Gastroesophageal sphincter (tissue), 4 donors: ENCODE data around the gene CREBBP. TPM values are rescaled to one million over a fixed set of nuclear protein-coding genes. Genes with fewer than 3 reads are reported as not detected.

Source experiments
- ATAC-seq: fragments of 150-250 bp; one replicate; pipeline ENCODE4 v1.9.1; 2016; ENCODE audit warnings: mild to moderate bottlenecking, moderate library complexity
- H3K27ac ChIP-seq, 4 donors: fragments of 200-600 bp; sonication (generic) in 3 of 4; 1 replicate in 3 of 4; 2 replicates in 1 of 4; pipeline ENCODE4 v1.5.1; 2016 to 2019
- H3K27me3 ChIP-seq: fragments of 200-600 bp; sonication (generic); one replicate; pipeline ENCODE4 v1.5.1; 2019
- H3K36me3 ChIP-seq, 2 donors: fragments of 200-600 bp; sonication (generic); one replicate each; pipeline ENCODE4 v1.5.1; 2019; ENCODE audit warnings: control low read depth in 1 of 2
- H3K4me1 ChIP-seq, 3 donors: fragments of 200-600 bp; sonication (generic); 1 replicate in 2 of 3; 2 replicates in 1 of 3; pipeline ENCODE4 v1.5.1; 2016 to 2019; ENCODE audit warnings: control low read depth in 2 of 3
- H3K4me3 ChIP-seq, 2 donors: fragments of 200-600 bp; sonication (generic); one replicate each; pipeline ENCODE4 v1.5.1; 2019; ENCODE audit warnings: mild to moderate bottlenecking in 1 of 2, moderate library complexity in 1 of 2
- H3K9me3 ChIP-seq, 3 donors: fragments of 200-600 bp; sonication (generic); one replicate each; pipeline ENCODE4 v1.5.1; 2017 to 2019; ENCODE audit warnings: control low read depth in 2 of 3
- CTCF ChIP-seq, 4 experiments: fragments of 200-600 bp in 2 of 4; fragments of 450-650 bp in 2 of 4; sonication (generic) in 1 of 4; IDR thresholded peaks; one replicate each; pipeline ENCODE4 v1.5.1; 2017 to 2019; ENCODE audit warnings: antibody characterized with exemption in 4 of 4, mild to moderate bottlenecking in 2 of 4, moderate library complexity in 2 of 4
- EP300 ChIP-seq: sonication (generic); formaldehyde crosslinking; IDR thresholded peaks from one replicate; pipeline ENCODE4 v1.6.1; 2017; ENCODE audit warnings: antibody characterized with exemption, mild to moderate bottlenecking
- POLR2A ChIP-seq, 2 donors: fragments of 450-650 bp; IDR thresholded peaks; one replicate each; pipeline ENCODE4 v1.6.1; 2017; ENCODE audit warnings: antibody characterized with exemption in 2 of 2, mild to moderate bottlenecking in 2 of 2, moderate library complexity in 1 of 2
- POLR2AphosphoS5 ChIP-seq: sonication (generic); formaldehyde crosslinking; IDR thresholded peaks from one replicate; pipeline ENCODE4 v1.6.1; 2017; ENCODE audit warnings: antibody characterized with exemption
- WGBS, 2 donors: methylation state at CpG; one replicate each; pipeline ENCODE4 v1.1.5; 2018; ENCODE audit warnings: low coverage in 1 of 2; 5-methylcytosine and 5-hydroxymethylcytosine counted together
- total RNA-seq, 4 donors: library from RNA; depleted of rRNA; stranded (reverse); fragments of >200 nt; gene quantifications; one replicate each; pipeline ENCODE4 v1.1.0, GENCODE V29; 2016

The CREBBP gene
- total RNA-seq, 4 donors from 2014 or later, result 45.9 to 115 (median 61.7) TPM

GRCh38 chr16:3782566-3782965 lies 97.9 kb downstream of the CREBBP start:
- peaks cover 0 to 83% of the 10 kb centered on the region in 2 donors for H3K36me3 ChIP-seq
- no peak for ATAC-seq
- H3K27ac ChIP-seq, result no peak overlapping the region
- no peaks in the 10 kb centered on the region for H3K9me3 ChIP-seq
- H3K4me1 ChIP-seq, result peaks cover 0 to 9% (median 0%) of the 10 kb centered on the region in 3 donors
- TF ChIP-seq CTCF (IDR thresholded peaks at IDR 0.05) (no peak), POLR2AphosphoS5 (no peak), EP300 (no peak), POLR2A (IDR thresholded peaks at IDR 0.05) (no peak)
- 78 to 80% methylated on average over 1 to 7 of the region's 7 CpGs for WGBS, 2 donors
- no peaks in the 10 kb centered on the region for H3K27me3 ChIP-seq
- no peak overlapping the region for H3K4me3 ChIP-seq

DNA sequence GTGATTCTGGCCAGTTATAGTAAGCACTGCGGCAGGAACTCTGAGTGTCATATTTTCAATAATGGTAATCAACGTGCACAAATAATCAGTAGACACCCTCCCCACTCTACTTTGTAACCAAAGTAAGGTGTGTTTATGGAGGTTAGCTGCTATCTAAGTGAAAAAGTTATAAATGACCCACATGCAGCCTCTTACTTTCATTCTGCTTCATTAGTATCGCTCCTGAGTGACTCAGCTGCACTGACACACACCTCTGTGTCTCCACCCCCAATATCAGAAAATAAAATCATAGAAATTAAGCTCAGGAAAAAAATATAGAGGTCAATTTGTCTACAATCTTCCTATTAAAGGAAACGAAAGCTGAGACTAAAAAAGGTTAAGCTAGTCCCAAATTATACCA lies 99.1 kb downstream of the CREBBP start:
- H3K4me1 ChIP-seq, result peaks cover 0 to 13% (median 0%) of the 10 kb centered on the region in 3 donors
- no peaks in the 10 kb centered on the region for H3K9me3 ChIP-seq
- no peak for TF ChIP-seq POLR2A (IDR thresholded peaks at IDR 0.05)
- TF ChIP-seq CTCF (IDR thresholded peaks at IDR 0.05), result no peak
- no peak for TF ChIP-seq EP300
- TF ChIP-seq POLR2AphosphoS5, result no peak
- no peak overlapping the region for H3K4me3 ChIP-seq
- WGBS, 2 donors, result 71 to 75% methylated on average over 3 of the region's 4 CpGs
- no peak for ATAC-seq
- H3K27me3 ChIP-seq, result no peaks in the 10 kb centered on the region
- H3K27ac ChIP-seq, result no peak overlapping the region
- peaks cover 0 to 85% of the 10 kb centered on the region in 2 donors for H3K36me3 ChIP-seq

DNA sequence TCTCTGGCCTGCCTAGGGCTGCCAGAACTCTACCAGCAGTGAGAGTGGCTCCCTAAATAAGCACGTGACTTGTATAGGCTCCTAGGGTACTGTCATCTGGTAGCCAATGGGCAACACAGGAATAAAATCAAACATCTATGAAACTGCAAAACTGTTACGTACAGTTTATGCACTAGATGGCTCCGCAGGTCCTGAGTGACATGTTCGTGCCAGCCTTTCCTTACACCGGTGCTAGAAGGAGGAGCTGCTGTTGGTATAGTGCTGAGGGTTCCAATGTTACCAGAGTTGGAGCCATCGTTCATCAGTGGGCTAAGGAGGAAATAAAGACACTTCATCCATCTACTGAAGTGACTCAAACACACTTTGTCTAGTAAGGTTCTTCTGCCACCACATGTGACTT lies 99.9 kb downstream of the CREBBP start:
- no peak overlapping the region for H3K4me3 ChIP-seq
- ATAC-seq, result no peak
- H3K36me3 ChIP-seq, result peaks cover 0 to 85% of the 10 kb centered on the region in 2 donors
- 0 to 33% methylated on average over 1 of the region's 6 CpGs for WGBS, 2 donors
- no peak for TF ChIP-seq POLR2AphosphoS5
- TF ChIP-seq POLR2A (IDR thresholded peaks at IDR 0.05), result no peak
- no peak for TF ChIP-seq EP300
- peak in 1 of 4 experiments; percentile 16 for TF ChIP-seq CTCF (IDR thresholded peaks at IDR 0.05)
- peaks cover 0 to 21% (median 0%) of the 10 kb centered on the region in 3 donors for H3K4me1 ChIP-seq
- H3K27ac ChIP-seq, result no peak overlapping the region
- no peaks in the 10 kb centered on the region for H3K27me3 ChIP-seq
- no peaks in the 10 kb centered on the region for H3K9me3 ChIP-seq

- Histone ChIP-seq H3K9me3 (no peaks in the 10 kb centered on the region), H3K36me3 (peaks cover 0 to 95% of the 10 kb centered on the region in 2 donors), H3K4me1 (peaks cover 0 to 54% (median 11%) of the 10 kb centered on the region in 3 donors), H3K27me3 (no peaks in the 10 kb centered on the region), H3K4me3 (no peak overlapping the region), H3K27ac (no peak overlapping the region)
- ATAC-seq, result no peak
- TF ChIP-seq EP300 (no peak), CTCF (IDR thresholded peaks at IDR 0.05) (no peak)
- WGBS, 2 donors, result 58 to 73% methylated on average over 2 to 4 of the region's 4 CpGs
These were observed 104.2 kb downstream of the CREBBP start for GRCh38 chr16:3776316-3776715.

GRCh38 chr16:3774819-3775218 lies 105.7 kb downstream of the CREBBP start:
- TF ChIP-seq CTCF (IDR thresholded peaks at IDR 0.05) (no peak), EP300 (no peak), POLR2AphosphoS5 (no peak), POLR2A (IDR thresholded peaks at IDR 0.05) (no peak)
- H3K4me3 ChIP-seq, result no peak overlapping the region
- H3K9me3 ChIP-seq, result no peaks in the 10 kb centered on the region
- peaks cover 0 to 95% of the 10 kb centered on the region in 2 donors for H3K36me3 ChIP-seq
- no peaks in the 10 kb centered on the region for H3K27me3 ChIP-seq
- no peak overlapping the region for H3K27ac ChIP-seq
- peaks cover 0 to 57% (median 11%) of the 10 kb centered on the region in 3 donors for H3K4me1 ChIP-seq
- ATAC-seq, result no peak
- WGBS, 2 donors, result 62 to 80% methylated on average over 3 to 4 of the region's 6 CpGs
